GM12878 (cell line): Measurements from ENCODE around the gene TLE7. TPM values are rescaled to one million over a fixed set of nuclear protein-coding genes. Genes with fewer than 3 reads are reported as not detected.
A peak's percentile ranks its signal among the peaks of the same experiment; 100 is the strongest.

Experiments
- ATAC-seq: fragments of 200-7000 bp; cut with Tn5 transposase; 3 replicates; pipeline ENCODE4 v1.9.1; 2020; ENCODE audit warnings: mild to moderate bottlenecking, moderate library complexity
- BruUV-seq: library from RNA; stranded (reverse); fragments of 400-500 nt; replicated peaks from 2 replicates; lab custom pipeline; 2021; lab: Mats Ljungman, UMichigan
- CTCF ChIA-PET: fragments of 300-600 bp; sonication (Branson Sonifier 250); formaldehyde crosslinking; extraction: SDS; loops from one replicate; lab custom pipeline; 2021; ENCODE audit warnings: inconsistent platforms; lab: Yijun Ruan, JAX
- POLR2A ChIA-PET: fragments of 350-600 bp; formaldehyde crosslinking; extraction: SDS; loops from one replicate; lab custom pipeline; 2021; ENCODE audit warnings: inconsistent platforms; lab: Charles Lee
- RAD21 ChIA-PET: fragments of 300-600 bp; sonication (Branson Sonifier 250); formaldehyde crosslinking; loops from one replicate; lab custom pipeline; 2023; ENCODE audit warnings: antibody characterized with exemption; ENCODE audit not compliant: unreplicated experiment; lab: Charles Lee
- SMC1A ChIA-PET: fragments of 300-600 bp; sonication (Branson Sonifier 250); formaldehyde crosslinking; loops from one replicate; lab custom pipeline; 2023; ENCODE audit not compliant: unreplicated experiment, uncharacterized antibody; lab: Charles Lee
- DNase-seq: peaks from one replicate; pipeline ENCODE4 v3.0.0-alpha.2; 2011; ENCODE audit warnings: low read depth, low spot score
- FAIRE-seq: peaks from 3 replicates; lab custom pipeline; 2011; peaks lifted over from hg19 to GRCh38; lab: Jason Lieb, UNC
- H2AFZ ChIP-seq: 2 replicates; pipeline ENCODE4 v1.6.0; 2011; ENCODE audit warnings: low read depth, low read length, control low read depth; ENCODE audit not compliant: control insufficient read depth
- H3K27ac ChIP-seq: 2 replicates; pipeline ENCODE4 v1.5.1; 2011; ENCODE audit warnings: control low read depth; ENCODE audit not compliant: control insufficient read depth, insufficient read depth
- H3K27me3 ChIP-seq, 2 experiments: replicated peaks in 1 of 2; 2 replicates each; pipeline versions ENCODE4 v1.6.0 to v1.6.1; 2011; ENCODE audit warnings: low read length in 1 of 2; ENCODE audit not compliant: control insufficient read depth in 2 of 2, insufficient read depth in 2 of 2
- H3K36me3 ChIP-seq, 2 experiments: 2 replicates each; pipeline ENCODE4 v1.5.1; 2011; ENCODE audit warnings: low read length in 1 of 2; ENCODE audit not compliant: control insufficient read depth in 2 of 2, insufficient read depth in 2 of 2
- H3K4me1 ChIP-seq: 2 replicates; pipeline ENCODE4 v1.6.1; 2011; ENCODE audit warnings: mild to moderate bottlenecking, low read length, moderate library complexity, mixed read lengths; ENCODE audit not compliant: control insufficient read depth, insufficient read depth
- H3K4me2 ChIP-seq: 2 replicates; pipeline ENCODE4 v1.6.0; 2011; ENCODE audit warnings: control low read depth; ENCODE audit not compliant: control insufficient read depth, insufficient read depth
- H3K4me3 ChIP-seq: fragments of 200-600 bp; sonication (generic); 2 replicates; pipeline ENCODE4 v1.5.1; 2016
- H3K79me2 ChIP-seq: 2 replicates; pipeline ENCODE4 v1.6.0; 2011; ENCODE audit warnings: low read length; ENCODE audit not compliant: control insufficient read depth, insufficient read depth
- H3K9ac ChIP-seq: 2 replicates; pipeline ENCODE4 v1.8.0; 2011; ENCODE audit warnings: low read length, control low read depth, mixed read lengths; ENCODE audit not compliant: control insufficient read depth, insufficient read depth
- H3K9me3 ChIP-seq: replicated peaks from 3 replicates; pipeline ENCODE4 v1.5.1; 2011; ENCODE audit warnings: mild to moderate bottlenecking, low read length; ENCODE audit not compliant: control insufficient read depth, insufficient read depth
- H4K20me1 ChIP-seq: 2 replicates; pipeline ENCODE4 v1.6.0; 2011; ENCODE audit not compliant: control insufficient read depth, insufficient read depth
- BMI1 ChIP-seq: fragments of 450-650 bp; IDR thresholded peaks from 2 replicates; pipeline ENCODE4 v1.6.1; 2016; ENCODE audit warnings: mild to moderate bottlenecking, moderate library complexity, borderline replicate concordance
- CBX5 ChIP-seq: sonication (generic); IDR thresholded peaks from 2 replicates; pipeline ENCODE4 v1.6.1; 2016; ENCODE audit warnings: low read depth, moderate library complexity, mild to moderate bottlenecking, inconsistent platforms
- IKZF1 ChIP-seq: fragments of 450-650 bp; conservative IDR thresholded peaks from 2 replicates; pipeline ENCODE4 v1.6.1; 2017; ENCODE audit warnings: antibody characterized with exemption, mild to moderate bottlenecking
- RAD21 ChIP-seq: IDR thresholded peaks from 2 replicates; pipeline ENCODE4 v1.6.1; 2011; ENCODE audit warnings: mild to moderate bottlenecking, low read depth, low read length, moderate library complexity; ENCODE audit not compliant: insufficient read depth
- WGBS: methylation state at CpG from one replicate; pipeline ENCODE4 v1.1.6; 2016; ENCODE audit warnings: low lambda C conversion rate; ENCODE audit not compliant: insufficient replicate concordance, insufficient coverage; ENCODE audit errors: missing lambda C conversion rate; 5-methylcytosine and 5-hydroxymethylcytosine counted together
- in situ Hi-C: fragments of 300-500 bp; cut with MboI; formaldehyde crosslinking; loops from 9 replicates; pipeline ENCODE4 v1.14.3; 2018; ENCODE audit warnings: mixed read lengths
- intact Hi-C: fragments of 100-400 bp; cut with micrococcal nuclease; formaldehyde crosslinking; loops from one replicate; pipeline ENCODE4 v1.14.2; 2022; ENCODE audit not compliant: unreplicated experiment
- polyA plus RNA-seq, 11 experiments: library from polyadenylated mRNA; depleted of rRNA in 4 of 11; unstranded in 6 of 11; stranded (reverse) in 5 of 11; fragments of >200 nt; fragmentation: Nextera tagmentation in 4 of 11; fragmentation: Illumina TruSeq in 1 of 11; extraction: Ambion mirVana in 4 of 11; extraction: Trizol in 1 of 11; gene quantifications; 1 replicate in 1 of 11; 2 replicates in 10 of 11; pipeline versions ENCODE4 v1.2.1 to v1.2.3, GENCODE V29; 2011 to 2016; ENCODE audit warnings: inconsistent platforms in 2 of 11, missing spikeins in 2 of 11, low read depth in 1 of 11
- total RNA-seq, 4 experiments: library from RNA; depleted of rRNA in 3 of 4; stranded (reverse); fragments of >200 nt in 3 of 4; fragmentation: Illumina TruSeq in 1 of 4; extraction: Trizol in 1 of 4; gene quantifications; 2 replicates each; pipeline versions ENCODE4 v1.2.1 to v1.2.3, GENCODE V29; 2013 to 2021
- TF ChIP-seq, protein P1 (sequence below), 3 experiments: IDR thresholded peaks in 2 of 3; conservative IDR thresholded peaks in 1 of 3; 2 replicates each; pipeline ENCODE4 v1.5.1; 2011; ENCODE audit warnings: low read depth in 3 of 3, low read length in 3 of 3, mild to moderate bottlenecking in 3 of 3, control low read depth in 2 of 3, moderate library complexity in 2 of 3, inconsistent platforms in 1 of 3, mixed read lengths in 1 of 3; ENCODE audit not compliant: control insufficient read depth in 2 of 3, insufficient read depth in 1 of 3; ENCODE audit errors: extremely low read depth in 1 of 3

TLE7 gene
- total and polyA plus RNA-seq, 10 of the 15 experiments (the other 5 are each of a cell fraction or from before 2014, with no cell fraction given) = not detected

DNA sequence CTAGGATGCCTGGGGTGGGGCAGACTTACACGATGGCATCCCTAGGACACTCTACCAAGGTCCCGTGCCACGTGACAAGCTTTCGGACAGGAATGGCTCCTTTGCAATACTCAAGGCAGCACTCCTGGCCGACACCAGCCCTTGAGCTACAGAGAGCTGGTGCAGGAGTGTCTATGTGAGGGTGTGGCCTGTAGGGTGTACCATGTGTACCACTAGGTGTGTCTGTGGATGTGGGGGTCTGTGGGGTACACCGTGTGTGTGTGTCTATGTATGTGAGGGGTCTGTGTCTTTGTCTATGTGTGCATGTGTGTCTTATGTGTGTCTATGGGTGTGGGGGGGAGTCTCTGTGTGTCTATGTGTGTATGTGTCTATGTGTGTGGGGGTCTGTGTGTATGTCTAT lies 1.9 kb upstream of the TLE7 start:
- Histone ChIP-seq H4K20me1 (no peaks in the 10 kb centered on the region), H3K4me3 (no peak overlapping the region), H3K36me3 (peaks cover 0 to 2% of the 10 kb centered on the region in 2 experiments; a peak in 3 of 4 replicates), H3K9ac (no peak overlapping the region), H3K4me2 (no peak overlapping the region), H3K79me2 (no peaks in the 10 kb centered on the region), H3K9me3 (peaks cover 18% of the 10 kb centered on the region), H3K27ac (no peak overlapping the region), H2AFZ (no peak overlapping the region), H3K4me1 (no peaks in the 10 kb centered on the region), H3K27me3 (no peaks in the 10 kb centered on the region; a peak in 1 of 4 replicates)
- intact Hi-C loops = no loop called here
- 75% methylated on average over 6 of the region's 6 CpGs for WGBS
- DNase-seq (no peak), ATAC-seq (no peak), FAIRE-seq (no peak)
- in situ Hi-C loops = no loop called here
- no TSS peak for BruUV-seq
- CTCF ChIA-PET = no interaction called here
- SMC1A ChIA-PET = no interaction called here
- RAD21 ChIA-PET = interaction anchor here (0.6 kb wide), 1 partner anchor 165 kb away, joined by 3 read pairs; no protein-coding TSS in a partner anchor
- POLR2A ChIA-PET = no interaction called here
- TF ChIP-seq IKZF1 (no peak), BMI1 (no peak)

DNA sequence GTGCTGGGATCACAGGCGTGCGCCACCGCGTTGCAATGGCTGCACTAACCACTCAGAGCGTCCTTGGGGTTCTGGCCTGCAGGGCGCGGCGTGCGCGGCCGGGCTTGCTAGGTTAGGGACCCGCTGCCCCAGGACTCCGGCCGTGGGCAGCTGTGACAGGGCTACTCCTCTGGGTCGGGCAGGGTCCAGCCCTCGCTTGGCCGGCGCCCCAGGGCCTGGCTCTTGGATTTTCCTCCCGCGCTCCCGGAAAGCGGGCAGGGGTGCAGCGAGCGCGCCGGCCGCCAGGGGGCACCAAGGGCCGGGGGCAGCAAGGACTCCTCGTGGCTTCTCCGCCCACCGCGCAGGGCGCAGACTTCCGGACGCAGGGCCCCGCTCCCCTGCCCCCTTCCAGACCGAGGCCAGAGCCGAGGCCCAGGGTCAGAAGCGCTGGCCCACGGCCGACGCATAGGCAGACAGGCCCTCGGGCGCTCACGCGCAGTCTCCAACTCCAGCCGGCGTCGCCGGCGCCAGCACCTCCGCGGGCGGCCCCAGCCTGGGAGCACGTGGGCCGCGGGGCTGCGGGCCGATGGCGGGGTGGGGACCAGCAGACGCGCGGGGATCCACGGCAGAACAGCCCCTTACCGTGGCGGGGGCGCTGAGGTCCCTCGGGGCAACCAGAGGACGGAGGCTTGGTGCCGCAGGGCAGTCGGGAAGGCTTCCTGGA lies 355 bp downstream of the TLE7 start:
- Histone ChIP-seq H3K27ac (no peak overlapping the region), H2AFZ (no peak overlapping the region), H3K4me2 (no peak overlapping the region), H4K20me1 (no peaks in the 10 kb centered on the region), H3K9me3 (peaks cover 6% of the 10 kb centered on the region; the same call in 2 of the 3 replicates), H3K27me3 (no peaks in the 10 kb centered on the region; a peak in 1 of 4 replicates), H3K79me2 (no peaks in the 10 kb centered on the region), H3K4me1 (no peaks in the 10 kb centered on the region), H3K36me3 (no peaks in the 10 kb centered on the region), H3K9ac (no peak overlapping the region), H3K4me3 (no peak overlapping the region)
- TF ChIP-seq, protein P1, sequence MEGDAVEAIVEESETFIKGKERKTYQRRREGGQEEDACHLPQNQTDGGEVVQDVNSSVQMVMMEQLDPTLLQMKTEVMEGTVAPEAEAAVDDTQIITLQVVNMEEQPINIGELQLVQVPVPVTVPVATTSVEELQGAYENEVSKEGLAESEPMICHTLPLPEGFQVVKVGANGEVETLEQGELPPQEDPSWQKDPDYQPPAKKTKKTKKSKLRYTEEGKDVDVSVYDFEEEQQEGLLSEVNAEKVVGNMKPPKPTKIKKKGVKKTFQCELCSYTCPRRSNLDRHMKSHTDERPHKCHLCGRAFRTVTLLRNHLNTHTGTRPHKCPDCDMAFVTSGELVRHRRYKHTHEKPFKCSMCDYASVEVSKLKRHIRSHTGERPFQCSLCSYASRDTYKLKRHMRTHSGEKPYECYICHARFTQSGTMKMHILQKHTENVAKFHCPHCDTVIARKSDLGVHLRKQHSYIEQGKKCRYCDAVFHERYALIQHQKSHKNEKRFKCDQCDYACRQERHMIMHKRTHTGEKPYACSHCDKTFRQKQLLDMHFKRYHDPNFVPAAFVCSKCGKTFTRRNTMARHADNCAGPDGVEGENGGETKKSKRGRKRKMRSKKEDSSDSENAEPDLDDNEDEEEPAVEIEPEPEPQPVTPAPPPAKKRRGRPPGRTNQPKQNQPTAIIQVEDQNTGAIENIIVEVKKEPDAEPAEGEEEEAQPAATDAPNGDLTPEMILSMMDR (IDR thresholded peaks at IDR 0.05 in 2 of 3, conservative IDR thresholded peaks at IDR 0.05 in 1 of 3; ENCODE audit: control insufficient read depth in 2 of 3, extremely low read depth in 1 of 3, insufficient read depth in 1 of 3, low read depth in 3 of 3, low read length in 3 of 3) = peak in 2 of 3 experiments; percentile 3 to 37; a peak in 1 of 6 replicates
- 0 out of 2 replicates have a peak, but pooled peaks have one; percentile 11 for TF ChIP-seq RAD21
- TF ChIP-seq CBX5 = no peak
- ATAC-seq = no peak
- ChIA-PET RAD21 (no interaction called here), SMC1A (no interaction called here), POLR2A (no interaction called here), CTCF (no interaction called here)
- BruUV-seq = no TSS peak
- no peak for DNase-seq
- intact Hi-C loops (loop anchor here (2.0 kb wide), 1 partner anchor 57 kb away; no protein-coding TSS in a partner anchor), in situ Hi-C loops (no loop called here)
- no peak for FAIRE-seq
- 78% methylated on average over 21 of the region's 71 CpGs for WGBS
